Measurements from ENCODE around the gene L3MBTL4.

Gene L3MBTL4

DNA sequence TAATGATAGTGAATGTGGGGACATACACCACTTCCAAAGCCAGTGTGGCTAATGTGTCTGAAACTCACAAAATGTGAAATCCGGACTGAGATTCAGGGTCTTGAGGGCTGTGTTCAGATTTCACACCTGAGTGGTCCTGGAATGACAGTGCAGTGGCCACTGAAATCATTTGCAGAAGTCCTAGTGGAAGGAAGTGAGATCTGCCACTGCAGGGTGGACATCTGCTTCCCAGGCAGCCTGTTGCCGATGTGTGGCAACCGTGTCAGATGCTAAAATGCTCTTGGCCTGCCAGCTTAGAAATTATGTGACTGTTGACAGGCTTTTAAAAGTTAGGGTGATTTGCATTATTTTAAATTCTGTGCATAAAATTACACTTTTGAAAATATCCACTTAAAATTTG lies 441.6 kb downstream of the L3MBTL4 start:
- FAIRE-seq (no peak), DNase-seq (ENCODE audit: insufficient read length, low spot score) (no peak)
- no peak for TF ChIP-seq POLR2A (IDR thresholded peaks at IDR 0.05; ENCODE audit: low read depth, low read length)

DNA sequence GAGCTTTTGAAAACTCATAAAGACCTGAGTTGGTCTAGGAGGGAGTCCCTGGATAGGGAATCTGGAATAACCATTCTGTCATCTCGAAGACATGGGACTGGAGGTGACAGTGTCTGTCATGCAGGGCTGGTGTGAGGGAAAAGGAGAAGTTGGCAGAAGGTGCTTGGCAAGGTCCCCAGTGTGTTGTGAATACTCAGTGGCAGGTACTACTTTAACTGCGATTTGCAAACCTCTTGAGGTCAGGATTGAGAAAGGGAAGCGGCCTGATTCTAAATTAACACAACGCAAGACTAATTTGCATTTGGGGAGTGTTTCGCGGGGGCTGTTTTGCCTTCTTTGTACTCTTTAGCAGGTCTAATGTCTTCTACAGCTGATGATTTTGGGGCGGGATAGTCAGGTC lies 442.4 kb downstream of the L3MBTL4 start:
- no peak for TF ChIP-seq POLR2A (IDR thresholded peaks at IDR 0.05; ENCODE audit: low read depth, low read length)
- DNase-seq (ENCODE audit: insufficient read length, low spot score) (no peak), FAIRE-seq (no peak)

DNA sequence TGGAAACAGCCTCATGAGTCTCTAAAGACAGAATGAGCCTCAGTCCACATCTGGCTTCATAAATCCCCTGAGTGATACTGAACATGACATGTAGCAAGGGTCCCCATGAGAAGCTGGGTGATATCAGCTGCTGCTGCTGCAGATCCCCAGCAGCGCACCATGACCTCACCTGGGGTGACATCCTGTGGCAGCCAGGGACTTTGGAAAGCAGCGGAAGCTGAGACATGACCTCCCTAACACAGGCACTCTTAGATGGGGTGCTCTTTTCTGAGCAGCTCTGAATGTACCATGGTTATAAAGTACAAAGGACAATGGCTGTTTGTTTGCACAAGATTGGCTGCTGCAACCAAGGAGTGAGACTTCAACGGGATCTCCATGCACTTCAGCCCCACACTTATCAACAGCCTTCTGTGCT lies 444.7 kb downstream of the L3MBTL4 start:
- DNase-seq (ENCODE audit: insufficient read length, low spot score) (no peak), FAIRE-seq (no peak)
- no peak for TF ChIP-seq POLR2A (IDR thresholded peaks at IDR 0.05; ENCODE audit: low read depth, low read length)

DNA sequence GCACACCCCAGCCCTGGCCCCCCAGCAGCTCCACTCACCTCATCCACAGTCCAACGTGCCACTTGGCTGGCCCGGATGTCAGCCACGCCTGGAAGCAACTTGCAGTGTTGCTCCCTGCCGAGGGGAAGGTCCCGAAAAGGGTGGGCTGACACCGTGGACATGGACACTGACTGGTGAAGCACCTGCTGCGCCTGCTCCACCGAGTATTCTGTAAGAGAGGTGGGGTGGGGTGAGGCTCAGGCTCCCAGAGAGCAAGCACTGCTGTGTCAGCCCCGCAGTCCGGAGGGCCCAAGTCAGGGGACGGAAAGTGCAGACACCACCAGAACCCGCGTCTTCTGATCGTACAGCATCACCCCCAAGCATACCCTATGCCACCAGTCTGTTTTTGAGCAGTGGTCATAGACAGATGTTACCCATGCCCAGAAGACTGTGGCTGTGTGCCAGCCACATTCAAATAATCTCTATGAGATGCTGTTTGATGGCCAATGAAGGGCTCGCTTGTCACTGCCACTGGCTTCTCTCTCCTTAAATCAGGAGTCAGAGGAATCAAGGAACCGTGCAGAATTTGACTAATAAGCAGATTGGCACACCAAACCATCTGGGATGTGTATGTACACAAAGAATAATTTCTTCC lies 445.2 kb downstream of the L3MBTL4 start:
- no peak for TF ChIP-seq POLR2A (IDR thresholded peaks at IDR 0.05; ENCODE audit: low read depth, low read length)
- DNase-seq (ENCODE audit: insufficient read length, low spot score): no peak
- FAIRE-seq: no peak

DNA sequence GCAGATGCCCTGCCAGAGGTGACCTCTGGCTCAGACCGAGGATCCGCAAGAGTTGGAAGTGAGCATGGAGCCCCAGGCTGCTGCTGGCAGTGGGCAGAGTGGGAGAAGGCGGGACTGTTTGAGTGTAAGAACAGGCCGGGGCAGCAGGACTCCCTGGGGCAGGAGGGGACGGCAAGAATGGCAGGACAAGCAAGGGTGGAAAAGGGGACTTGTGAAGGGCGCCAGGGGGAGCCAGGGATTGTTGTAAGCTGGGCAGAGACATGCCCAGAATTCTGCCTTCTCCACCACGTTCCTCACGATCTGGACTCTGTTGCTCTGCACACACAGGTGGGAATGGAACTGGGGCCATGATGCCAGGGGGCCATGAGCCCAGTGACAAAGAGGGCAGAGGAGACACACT lies 447.0 kb downstream of the L3MBTL4 start:
- no peak for FAIRE-seq
- TF ChIP-seq POLR2A (IDR thresholded peaks at IDR 0.05; ENCODE audit: low read depth, low read length): no peak
- DNase-seq (ENCODE audit: insufficient read length, low spot score): no peak

DNA sequence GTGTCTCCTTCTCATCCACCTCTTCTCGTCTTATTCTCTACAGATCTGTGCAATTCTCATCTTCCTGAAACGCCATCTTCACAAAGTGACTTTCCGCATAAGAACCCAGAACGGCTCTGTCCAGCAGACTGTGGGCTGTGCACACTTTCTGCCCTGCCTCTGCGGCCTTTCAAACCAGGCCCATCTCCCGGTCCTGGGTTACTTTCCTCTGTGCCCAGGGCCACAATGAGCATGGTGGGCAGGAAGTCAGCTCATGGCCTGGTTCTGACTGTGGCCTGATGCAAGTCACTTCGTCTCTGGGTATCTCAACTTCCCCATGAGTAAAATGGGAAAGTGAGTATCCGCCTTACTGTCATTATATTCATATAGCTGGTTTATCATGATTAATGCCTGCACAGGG lies 447.7 kb downstream of the L3MBTL4 start:
- no peak for TF ChIP-seq POLR2A (IDR thresholded peaks at IDR 0.05; ENCODE audit: low read depth, low read length)
- no peak for DNase-seq (ENCODE audit: insufficient read length, low spot score)
- no peak for FAIRE-seq

DNA sequence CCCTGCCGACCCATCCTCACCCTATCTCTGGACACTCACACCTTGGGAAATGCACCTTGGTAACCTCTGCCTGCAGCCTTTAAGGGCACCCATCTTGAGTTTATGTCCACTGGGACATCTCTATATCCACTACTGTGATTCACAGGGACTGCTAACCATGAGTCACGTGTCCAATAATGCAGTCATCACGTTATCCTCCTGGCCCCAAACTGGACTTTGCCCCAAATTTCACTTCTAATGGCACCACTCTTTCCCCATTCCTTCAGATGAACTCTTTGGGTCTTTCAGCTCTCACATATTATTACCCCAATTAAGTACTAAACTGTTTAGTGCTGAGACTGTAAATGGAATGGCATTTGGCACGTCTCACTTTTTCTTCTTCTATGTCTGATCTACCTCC lies 448.2 kb downstream of the L3MBTL4 start:
- no peak for DNase-seq (ENCODE audit: insufficient read length, low spot score)
- TF ChIP-seq POLR2A (IDR thresholded peaks at IDR 0.05; ENCODE audit: low read depth, low read length): no peak
- FAIRE-seq: no peak

DNA sequence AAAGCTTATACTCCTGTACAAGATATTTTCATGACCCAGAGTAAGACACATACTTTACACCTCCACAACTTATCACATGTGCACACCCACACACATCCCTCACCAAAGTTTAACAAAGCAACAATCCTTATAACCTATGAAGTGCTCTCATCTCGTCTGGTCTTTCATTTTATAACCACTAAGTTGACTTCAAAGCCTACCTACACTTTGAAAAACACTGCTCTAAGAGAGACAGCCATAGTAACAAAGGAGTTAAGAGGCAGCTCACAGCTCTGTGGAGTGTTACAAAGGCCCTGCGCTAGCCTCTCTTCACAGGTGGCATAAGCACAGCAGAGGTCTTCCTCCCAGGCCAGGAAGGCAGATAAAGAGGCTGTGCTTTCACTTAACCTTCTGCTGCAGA lies 449.7 kb downstream of the L3MBTL4 start:
- no peak for TF ChIP-seq POLR2A (IDR thresholded peaks at IDR 0.05; ENCODE audit: low read depth, low read length)
- DNase-seq (ENCODE audit: insufficient read length, low spot score) (no peak), FAIRE-seq (no peak)

DNA sequence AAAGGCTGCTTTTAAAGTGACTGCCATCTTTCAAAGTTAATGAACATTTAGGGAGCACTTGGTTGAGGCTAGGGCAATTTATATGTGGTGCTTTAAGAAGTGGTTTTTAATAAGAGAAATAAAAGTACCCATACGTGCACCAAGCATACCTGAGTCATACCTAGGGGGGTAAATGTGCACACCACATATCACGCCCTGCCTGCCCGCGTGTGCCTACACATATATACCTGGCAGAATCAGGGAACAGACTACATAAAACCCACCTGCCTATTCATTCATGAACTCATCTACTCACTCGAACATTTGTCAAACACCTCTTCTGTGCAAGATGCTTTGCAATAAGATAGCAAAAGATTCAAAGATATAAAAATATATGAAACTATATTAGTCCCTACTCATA lies 450.1 kb downstream of the L3MBTL4 start:
- DNase-seq (ENCODE audit: insufficient read length, low spot score): no peak
- no peak for TF ChIP-seq POLR2A (IDR thresholded peaks at IDR 0.05; ENCODE audit: low read depth, low read length)
- no peak for FAIRE-seq

DNA sequence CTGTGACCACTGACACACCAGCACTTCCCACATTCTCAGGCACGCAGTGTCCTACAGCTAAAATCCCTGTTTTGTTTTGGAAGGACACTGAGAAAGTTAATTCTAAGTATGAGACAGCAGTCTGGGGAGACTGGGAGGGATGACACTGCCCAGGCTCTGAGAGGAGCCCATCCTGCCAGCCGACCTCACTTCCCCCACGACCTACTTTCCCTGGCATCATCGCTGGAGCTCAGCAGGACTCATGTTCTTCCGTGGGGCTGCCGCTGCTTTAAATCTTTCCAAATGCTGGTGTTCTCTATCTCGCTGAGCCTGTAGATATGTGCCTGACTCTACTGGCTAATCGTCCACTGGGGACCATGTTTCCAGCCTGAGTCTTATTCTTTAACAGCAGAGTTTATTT lies 450.6 kb downstream of the L3MBTL4 start:
- no peak for DNase-seq (ENCODE audit: insufficient read length, low spot score)
- no peak for FAIRE-seq
- no peak for TF ChIP-seq POLR2A (IDR thresholded peaks at IDR 0.05; ENCODE audit: low read depth, low read length)

DNA sequence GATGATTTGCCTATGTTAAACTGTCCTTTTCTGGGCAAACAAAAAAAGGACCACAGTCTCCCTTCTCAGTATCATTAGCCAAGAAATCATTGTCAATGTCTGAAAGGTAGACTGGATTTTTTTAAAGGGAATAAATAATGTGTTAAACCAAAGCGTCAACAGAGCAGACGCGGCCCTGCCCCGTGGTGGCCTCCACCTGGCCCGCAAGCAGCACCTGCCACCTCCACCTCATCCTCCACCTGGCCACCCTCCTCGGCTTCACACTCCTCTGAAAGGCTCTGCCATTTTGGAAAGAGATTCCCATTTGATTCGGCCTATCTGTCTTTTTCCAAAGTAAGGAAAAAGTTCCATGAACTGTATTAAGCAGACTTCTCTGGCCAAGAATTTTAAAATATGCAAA lies 451.4 kb downstream of the L3MBTL4 start:
- FAIRE-seq (no peak), DNase-seq (ENCODE audit: insufficient read length, low spot score) (no peak)
- no peak for TF ChIP-seq POLR2A (IDR thresholded peaks at IDR 0.05; ENCODE audit: low read depth, low read length)

DNA sequence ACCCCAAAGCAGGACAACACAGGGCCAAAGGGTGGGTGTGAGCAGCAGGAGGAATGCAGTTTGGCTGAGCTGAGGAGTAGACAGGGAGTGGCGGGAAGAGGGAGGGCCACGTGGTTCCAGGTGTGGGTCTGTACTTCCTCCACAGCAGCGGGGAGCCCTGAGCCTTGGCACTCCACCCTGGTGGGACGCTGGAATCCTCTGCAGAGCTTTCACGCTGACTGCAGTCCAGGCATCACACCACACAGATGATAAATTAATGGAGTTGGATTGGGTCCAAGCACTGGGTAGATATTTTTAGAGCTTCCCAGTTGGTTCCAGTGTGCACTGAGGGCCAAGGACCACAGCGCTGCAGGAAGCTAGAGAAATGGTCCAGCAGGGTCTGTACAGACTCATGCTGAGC lies 452.3 kb downstream of the L3MBTL4 start:
- FAIRE-seq: no peak
- DNase-seq (ENCODE audit: insufficient read length, low spot score): no peak
- TF ChIP-seq POLR2A (IDR thresholded peaks at IDR 0.05; ENCODE audit: low read depth, low read length): no peak

DNA sequence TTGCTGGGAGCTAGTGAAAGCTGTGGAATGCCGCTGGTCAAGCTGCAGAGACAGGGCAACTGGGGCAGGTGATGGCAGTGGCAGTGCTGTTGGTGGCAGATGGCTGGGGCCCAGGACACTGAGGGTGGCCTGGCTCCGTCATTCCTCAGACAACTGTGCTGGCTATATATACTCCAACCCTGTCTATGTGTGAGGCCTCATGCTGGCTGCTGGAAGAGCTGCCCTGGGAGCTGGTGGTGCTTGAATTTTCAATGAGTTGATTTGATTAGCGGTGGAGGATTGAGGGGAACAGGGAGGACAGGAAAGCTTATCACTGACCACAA lies 452.9 kb downstream of the L3MBTL4 start:
- DNase-seq (ENCODE audit: insufficient read length, low spot score): no peak
- FAIRE-seq: no peak
- no peak for TF ChIP-seq POLR2A (IDR thresholded peaks at IDR 0.05; ENCODE audit: low read depth, low read length)

DNA sequence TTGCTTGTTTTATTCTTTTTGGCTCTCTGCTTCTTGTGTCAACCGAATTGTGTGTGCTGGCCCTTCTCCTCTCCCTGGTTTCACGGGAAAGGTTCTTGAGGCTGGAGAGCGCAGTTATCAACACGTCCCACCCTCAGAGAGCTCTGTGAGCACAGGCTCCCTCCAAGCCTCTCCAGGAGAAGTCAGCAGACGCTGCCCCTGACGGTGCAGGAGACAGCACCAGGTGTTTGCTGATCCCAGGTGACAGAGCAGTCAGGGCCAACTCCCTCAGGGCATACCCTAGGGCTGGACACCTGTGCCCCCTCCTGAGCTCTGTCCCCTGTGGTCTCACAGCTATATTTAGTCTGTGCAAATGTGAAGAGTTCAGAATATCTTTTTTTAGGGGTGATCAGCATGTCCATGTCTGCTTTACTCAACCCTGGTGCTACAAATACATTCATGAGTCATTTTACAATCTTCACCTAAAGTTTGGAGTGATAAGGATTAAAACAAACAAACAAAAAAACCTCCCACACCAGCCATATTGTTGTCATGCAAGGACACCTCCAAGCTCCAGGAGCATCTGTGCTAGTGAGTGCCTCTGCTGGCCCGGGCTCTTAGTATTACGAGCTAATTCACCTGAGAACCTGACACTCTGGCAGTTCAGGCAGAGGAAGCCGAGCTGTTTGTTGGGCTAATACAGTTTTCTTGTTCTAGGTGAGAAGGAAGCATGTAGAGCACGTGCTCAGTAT lies 453.4 kb downstream of the L3MBTL4 start:
- no peak for FAIRE-seq
- no peak for TF ChIP-seq POLR2A (IDR thresholded peaks at IDR 0.05; ENCODE audit: low read depth, low read length)
- DNase-seq (ENCODE audit: insufficient read length, low spot score): no peak

DNA sequence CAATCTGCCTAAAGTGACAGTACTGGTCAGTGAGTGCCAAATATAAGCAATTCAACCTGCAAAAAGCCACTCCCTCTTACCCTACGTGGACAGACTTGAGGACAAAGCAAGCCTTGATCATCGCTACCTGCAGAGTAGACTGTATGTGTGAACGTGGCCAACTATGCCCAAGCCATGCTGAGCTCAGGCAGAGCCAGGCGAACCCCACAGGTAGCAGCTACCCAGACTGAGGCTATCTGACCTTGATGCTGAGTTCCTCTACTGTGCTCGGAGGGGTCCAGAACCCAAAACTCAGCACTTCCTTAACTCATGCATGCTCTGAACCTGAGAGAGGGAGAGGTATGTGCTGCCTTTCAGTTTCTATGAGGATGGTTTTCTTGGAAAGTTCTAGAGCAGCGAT lies 455.9 kb downstream of the L3MBTL4 start:
- FAIRE-seq (no peak), DNase-seq (ENCODE audit: insufficient read length, low spot score) (no peak)
- no peak for TF ChIP-seq POLR2A (IDR thresholded peaks at IDR 0.05; ENCODE audit: low read depth, low read length)
